GM19193 (cell line): ENCODE data around the gene COL15A1.

Experiments
- POLR2A ChIP-seq: IDR thresholded peaks from 4 replicates; pipeline ENCODE4 v1.6.1; 2011; ENCODE audit not compliant: insufficient read depth, insufficient read length; ENCODE audit errors: extremely low read depth

COL15A1 gene

GRCh38 chr9:99087462-99087861 is 143.8 kb downstream of the COL15A1 start:
- TF ChIP-seq POLR2A, result no peak

- TF ChIP-seq POLR2A, result no peak
Observed at GRCh38 chr9:99090336-99091130, 146.8 kb downstream of the COL15A1 start.

- no peak for TF ChIP-seq POLR2A
Observed at GRCh38 chr9:99092643-99093491, 149.2 kb downstream of the COL15A1 start.

- no peak for TF ChIP-seq POLR2A
Observed at GRCh38 chr9:99093492-99093791, 149.7 kb downstream of the COL15A1 start.

- TF ChIP-seq POLR2A, result no peak
Observed at GRCh38 chr9:99095565-99095964, 151.9 kb downstream of the COL15A1 start.

GRCh38 chr9:99096409-99096808 is 152.7 kb downstream of the COL15A1 start:
- no peak for TF ChIP-seq POLR2A

- no peak for TF ChIP-seq POLR2A
Observed at GRCh38 chr9:99101271-99101670, 157.6 kb downstream of the COL15A1 start.

- TF ChIP-seq POLR2A, result no peak
Observed at GRCh38 chr9:99101812-99102211, 158.1 kb downstream of the COL15A1 start.

- no peak for TF ChIP-seq POLR2A
Observed at GRCh38 chr9:99103054-99103895, 159.6 kb downstream of the COL15A1 start.

GRCh38 chr9:99103901-99104458 is 160.3 kb downstream of the COL15A1 start:
- no peak for TF ChIP-seq POLR2A

- TF ChIP-seq POLR2A, result peak; percentile 81
Observed at GRCh38 chr9:99104459-99105151, 160.9 kb downstream of the COL15A1 start, which contains the start of gene TGFBR1. TGFBR1 (plus strand) TSS chr9:99105113; CDS start chr9:99105206, 93 bp downstream.

- no peak for TF ChIP-seq POLR2A
Observed at GRCh38 chr9:99105152-99106043, 161.7 kb downstream of the COL15A1 start.

GRCh38 chr9:99106044-99106375 is 162.3 kb downstream of the COL15A1 start:
- TF ChIP-seq POLR2A, result no peak
